Measurements from ENCODE around the gene COL1A2. TPM values are rescaled to one million over a fixed set of nuclear protein-coding genes. Genes with fewer than 3 reads are reported as not detected.

COL1A2 gene
- total RNA-seq, 1 donor from 2014 or later, result 28.0 TPM

- Mint-ChIP-seq H3K27ac (no peak overlapping the region), H3K27me3 (ENCODE audit: insufficient read depth, low read depth) (peaks cover 6% of the 10 kb centered on the region), H3K36me3 (no peaks in the 10 kb centered on the region), H3K4me3 (no peak overlapping the region), H3K9me3 (peaks cover 7% of the 10 kb centered on the region), H3K4me1 (peaks cover 30% of the 10 kb centered on the region)
- Histone ChIP-seq H3F3A (ENCODE audit: low read depth) (no peaks in the 10 kb centered on the region), H3K9ac (no peak overlapping the region), H4K20me1 (ENCODE audit: low read depth) (no peaks in the 10 kb centered on the region), H3K4me1 (peaks cover 25% of the 10 kb centered on the region), H3K4me3 (no peak overlapping the region), H3K9me3 (ENCODE audit: low read depth) (no peaks in the 10 kb centered on the region), H2AFZ (replicated peaks) (no peak overlapping the region), H3K36me3 (no peaks in the 10 kb centered on the region), H3K4me2 (no peak overlapping the region), H3K27ac (no peak overlapping the region), H3K79me2 (ENCODE audit: low read depth) (no peaks in the 10 kb centered on the region), H3K27me3 (peaks cover 4% of the 10 kb centered on the region)
- TF ChIP-seq EZH2phosphoT487 (IDR thresholded peaks at IDR 0.05), result no peak
- TF ChIP-seq CTCF (IDR thresholded peaks at IDR 0.05), result no peak
- no peak for TF ChIP-seq EZH2 (IDR thresholded peaks at IDR 0.05)
- DNase-seq (ENCODE audit: low spot score), result no peak
Observed at GRCh38 chr7:94389381-94389780, 5.3 kb upstream of the COL1A2 start.

GRCh38 chr7:94391726-94392392 is 2.8 kb upstream of the COL1A2 start:
- Histone ChIP-seq H3K4me1 (peaks cover 22% of the 10 kb centered on the region), H3K9me3 (ENCODE audit: low read depth) (no peaks in the 10 kb centered on the region), H3K27me3 (peaks cover 4% of the 10 kb centered on the region), H3K36me3 (no peaks in the 10 kb centered on the region), H3F3A (ENCODE audit: low read depth) (peaks cover 7% of the 10 kb centered on the region), H3K27ac (no peak overlapping the region), H2AFZ (replicated peaks) (peak overlapping the region; percentile 34), H3K4me2 (peak overlapping the region; percentile 3), H3K79me2 (ENCODE audit: low read depth) (peaks cover 11% of the 10 kb centered on the region), H3K9ac (no peak overlapping the region), H4K20me1 (ENCODE audit: low read depth) (no peaks in the 10 kb centered on the region), H3K4me3 (no peak overlapping the region)
- Mint-ChIP-seq H3K36me3 (peaks cover 2% of the 10 kb centered on the region), H3K9me3 (peaks cover 7% of the 10 kb centered on the region), H3K27me3 (ENCODE audit: insufficient read depth, low read depth) (peaks cover 6% of the 10 kb centered on the region), H3K27ac (peak overlapping the region; percentile 98), H3K4me1 (peaks cover 38% of the 10 kb centered on the region), H3K4me3 (peak overlapping the region; percentile 44)
- DNase-seq (ENCODE audit: low spot score), result peak; percentile 49
- TF ChIP-seq EZH2phosphoT487 (IDR thresholded peaks at IDR 0.05), result no peak
- no peak for TF ChIP-seq EZH2 (IDR thresholded peaks at IDR 0.05)
- TF ChIP-seq CTCF (IDR thresholded peaks at IDR 0.05), result no peak

- Histone ChIP-seq H3K27me3 (peaks cover 4% of the 10 kb centered on the region), H3K4me1 (peaks cover 22% of the 10 kb centered on the region), H3K27ac (no peak overlapping the region), H3F3A (ENCODE audit: low read depth) (peaks cover 7% of the 10 kb centered on the region), H3K9ac (no peak overlapping the region), H3K79me2 (ENCODE audit: low read depth) (peaks cover 11% of the 10 kb centered on the region), H3K4me2 (peak overlapping the region; percentile 3), H3K36me3 (no peaks in the 10 kb centered on the region), H3K4me3 (no peak overlapping the region), H4K20me1 (ENCODE audit: low read depth) (no peaks in the 10 kb centered on the region), H2AFZ (replicated peaks) (no peak overlapping the region), H3K9me3 (ENCODE audit: low read depth) (no peaks in the 10 kb centered on the region)
- Mint-ChIP-seq H3K27me3 (ENCODE audit: insufficient read depth, low read depth) (peaks cover 6% of the 10 kb centered on the region), H3K27ac (peak overlapping the region; percentile 98), H3K4me1 (peaks cover 38% of the 10 kb centered on the region), H3K36me3 (peaks cover 2% of the 10 kb centered on the region), H3K4me3 (peak overlapping the region; percentile 20), H3K9me3 (peaks cover 7% of the 10 kb centered on the region)
- no peak for DNase-seq (ENCODE audit: low spot score)
- TF ChIP-seq EZH2 (IDR thresholded peaks at IDR 0.05), result no peak
- no peak for TF ChIP-seq CTCF (IDR thresholded peaks at IDR 0.05)
- no peak for TF ChIP-seq EZH2phosphoT487 (IDR thresholded peaks at IDR 0.05)
Observed at GRCh38 chr7:94392393-94392786, 2.3 kb upstream of the COL1A2 start.
